Kidney (tissue), 14 donors: ENCODE measurements around the gene KCNQ1OT1. TPM values are rescaled to one million over a fixed set of nuclear protein-coding genes. Genes with fewer than 3 reads are reported as not detected.

ENCODE experiments used
- DNase-seq, 5 donors: peaks; one replicate each; pipeline ENCODE4 v3.0.0-alpha.2; 2013 to 2020
- FAIRE-seq: peaks from 2 replicates; lab custom pipeline; 2012; peaks lifted over from hg19 to GRCh38; lab: Jason Lieb, UNC
- H3K27ac ChIP-seq, 2 donors: one replicate each; pipeline ENCODE4 v1.7.0; 2013; ENCODE audit warnings: low read depth in 2 of 2, low read length in 2 of 2, inconsistent platforms in 1 of 2
- H3K27me3 ChIP-seq: one replicate; pipeline ENCODE4 v1.7.1; 2013; ENCODE audit warnings: low read length, inconsistent platforms; ENCODE audit not compliant: control insufficient read depth, insufficient read depth
- H3K36me3 ChIP-seq, 3 donors: one replicate each; pipeline versions ENCODE4 v1.7.0 to v1.7.1; 2013; ENCODE audit warnings: low read length in 3 of 3, control low read depth in 1 of 3, inconsistent platforms in 1 of 3; ENCODE audit not compliant: insufficient read depth in 3 of 3, control insufficient read depth in 2 of 3
- H3K4me1 ChIP-seq, 3 donors: one replicate each; pipeline versions ENCODE4 v1.7.0 to v1.7.1; 2013; ENCODE audit warnings: low read length in 3 of 3, inconsistent platforms in 1 of 3, low read depth in 1 of 3; ENCODE audit not compliant: control insufficient read depth in 2 of 3, insufficient read depth in 2 of 3
- H3K4me3 ChIP-seq, 3 donors: one replicate each; pipeline versions ENCODE4 v1.7.0 to v1.8.1; 2013; ENCODE audit warnings: low read length in 3 of 3, control low read depth in 1 of 3, inconsistent platforms in 1 of 3
- H3K9ac ChIP-seq, 3 donors: one replicate each; pipeline versions ENCODE4 v1.7.0 to v1.7.1; 2013; ENCODE audit warnings: low read length in 3 of 3, control low read depth in 1 of 3, inconsistent platforms in 1 of 3
- H3K9me3 ChIP-seq, 3 donors: one replicate each; pipeline versions ENCODE4 v1.7.0 to v1.7.1; 2013; ENCODE audit warnings: low read length in 3 of 3, control low read depth in 1 of 3, inconsistent platforms in 1 of 3; ENCODE audit not compliant: control insufficient read depth in 2 of 3, insufficient read depth in 1 of 3
- CTCF ChIP-seq: IDR thresholded peaks from 3 replicates; pipeline ENCODE4 v1.5.1; 2012; ENCODE audit warnings: mild to moderate bottlenecking, moderate library complexity, borderline replicate concordance; ENCODE audit not compliant: insufficient read depth; ENCODE audit errors: extremely low read depth
- intact Hi-C: fragments of 100-400 bp; cut with DNase I; formaldehyde crosslinking; loops from one replicate; pipeline ENCODE4 v1.11.1; 2022
- polyA plus RNA-seq: library from polyadenylated mRNA; stranded (reverse); fragments of 350-450 nt; fragmentation: Illumina TruSeq; extraction: RNeasy Lipid Tissue Mini Kit (QIAGEN cat#74804); gene quantifications from one replicate; pipeline ENCODE4 v1.2.3, GENCODE V29; 2014; ENCODE audit warnings: low read depth, low replicate concordance; ENCODE audit not compliant: insufficient read depth
- total RNA-seq: library from RNA; stranded (reverse); fragmentation: NEBNext Ultra II Directional; extraction: Animal tissue kit (Norgen Biotek cat#: 25700); gene quantifications from one replicate; pipeline ENCODE4 v1.2.1, GENCODE V29; 2021
- donor health status: control.
- donor health status: control.
- donor health status: control.
- donor health status: control.
- donor health status: control.
- donor health status: DM: yes; HTN: yes; CAD: no.
- donor health status: Normal renal cell carcinoma (clear cell type).

The KCNQ1OT1 gene
- total and polyA plus RNA-seq, 2 donors from 2014 or later, result 0.22 to 4.4 TPM

GRCh38 chr11:2582351-2582945 lies 117.3 kb downstream of the KCNQ1OT1 start:
- intact Hi-C loops, result no loop called here
- Histone ChIP-seq H3K9me3 (no peaks in the 10 kb centered on the region), H3K4me3 (no peak overlapping the region), H3K36me3 (no peaks in the 10 kb centered on the region), H3K4me1 (no peaks in the 10 kb centered on the region), H3K27me3 (no peaks in the 10 kb centered on the region), H3K27ac (no peak overlapping the region), H3K9ac (no peak overlapping the region)
- DNase-seq (peak in 3 of 5 donors; percentile 22 to 50 (median 41)), FAIRE-seq (no peak)
- no peak for TF ChIP-seq CTCF

GRCh38 chr11:2581931-2582350 lies 117.9 kb downstream of the KCNQ1OT1 start:
- Histone ChIP-seq H3K27me3 (no peaks in the 10 kb centered on the region), H3K4me3 (no peak overlapping the region), H3K9ac (no peak overlapping the region), H3K27ac (no peak overlapping the region), H3K9me3 (no peaks in the 10 kb centered on the region), H3K36me3 (no peaks in the 10 kb centered on the region), H3K4me1 (no peaks in the 10 kb centered on the region)
- intact Hi-C loops, result no loop called here
- no peak for FAIRE-seq
- DNase-seq, result peak in 3 of 5 donors; percentile 17 to 54 (median 47)
- no peak for TF ChIP-seq CTCF

GRCh38 chr11:2581151-2581930 lies 118.5 kb downstream of the KCNQ1OT1 start:
- Histone ChIP-seq H3K4me1 (no peaks in the 10 kb centered on the region), H3K36me3 (no peaks in the 10 kb centered on the region), H3K4me3 (no peak overlapping the region), H3K27me3 (no peaks in the 10 kb centered on the region), H3K9me3 (no peaks in the 10 kb centered on the region), H3K9ac (no peak overlapping the region), H3K27ac (no peak overlapping the region)
- no peak for TF ChIP-seq CTCF
- FAIRE-seq (no peak), DNase-seq (peak in 2 of 5 donors; percentile 37 to 67)
- intact Hi-C loops, result no loop called here
